ENCODE data around the gene ZFYVE21.

Gene ZFYVE21

GRCh38 chr14:103692871-103693270, 22.7 kb upstream of the ZFYVE21 start:
- peaks cover 0 to 2% of the 10 kb centered on the region in 2 experiments for H3K4me1 ChIP-seq (ENCODE audit: control insufficient read depth in 1 of 2, insufficient read depth in 2 of 2, low read length in 2 of 2)
- WGBS (ENCODE audit: extremely low coverage, insufficient coverage, insufficient read length) = no CpG with 5 or more reads among the region's 12 CpGs
- H3K79me1 ChIP-seq (ENCODE audit: low read length) = no peaks in the 10 kb centered on the region
- H3K9me3 ChIP-seq (ENCODE audit: insufficient read depth, low read depth, low read length) = peaks cover 2% of the 10 kb centered on the region
- no peak overlapping the region for H4K12ac ChIP-seq (ENCODE audit: low read depth, low read length)
- H2BK12ac ChIP-seq (ENCODE audit: low read length) = no peak overlapping the region
- H3K4me2 ChIP-seq (ENCODE audit: low read length) = no peak overlapping the region
- no peak overlapping the region for H4K91ac ChIP-seq (ENCODE audit: low read depth, low read length)
- H3K23ac ChIP-seq (ENCODE audit: low read length) = no peak overlapping the region
- H3K14ac ChIP-seq (ENCODE audit: low read length) = no peak overlapping the region
- H2AK5ac ChIP-seq (ENCODE audit: low read length) = no peak overlapping the region
- no peak overlapping the region for H3K18ac ChIP-seq (ENCODE audit: low read length)
- H3K4ac ChIP-seq (ENCODE audit: low read depth, low read length) = no peak overlapping the region
- no peak overlapping the region for H2BK5ac ChIP-seq (ENCODE audit: low read depth, low read length, poor library complexity)
- no peak for DNase-seq
- H3K36me3 ChIP-seq (ENCODE audit: control insufficient read depth in 1 of 2, insufficient read depth in 2 of 2, low read length in 2 of 2) = peaks cover 58 to 65% of the 10 kb centered on the region in 2 experiments
- H3K27me3 ChIP-seq (ENCODE audit: insufficient read depth, low read length) = no peaks in the 10 kb centered on the region
- H3K27ac ChIP-seq (ENCODE audit: low read depth, low read length) = no peak overlapping the region
- H3K4me3 ChIP-seq (ENCODE audit: low read depth, low read length) = no peak overlapping the region
- H3K9ac ChIP-seq (ENCODE audit: low read length) = no peak overlapping the region
- no peaks in the 10 kb centered on the region for H3K79me2 ChIP-seq (ENCODE audit: control insufficient read depth, insufficient read depth, low read length, poor library complexity)
- no peak overlapping the region for H4K8ac ChIP-seq (ENCODE audit: low read depth, low read length)
- no peak overlapping the region for H2BK120ac ChIP-seq (ENCODE audit: insufficient read depth, low read length, poor library complexity)
- H2AFZ ChIP-seq (ENCODE audit: insufficient read depth, low read length, poor library complexity) = no peak overlapping the region

GRCh38 chr14:103693515-103693914, 22.1 kb upstream of the ZFYVE21 start:
- Histone ChIP-seq H4K8ac (ENCODE audit: low read depth, low read length) (no peak overlapping the region), H2AK5ac (ENCODE audit: low read length) (no peak overlapping the region), H4K91ac (ENCODE audit: low read depth, low read length) (no peak overlapping the region), H2AFZ (ENCODE audit: insufficient read depth, low read length, poor library complexity) (no peak overlapping the region), H3K27me3 (ENCODE audit: insufficient read depth, low read length) (no peaks in the 10 kb centered on the region), H3K4me3 (ENCODE audit: low read depth, low read length) (no peak overlapping the region), H3K79me2 (ENCODE audit: control insufficient read depth, insufficient read depth, low read length, poor library complexity) (no peaks in the 10 kb centered on the region), H3K9ac (ENCODE audit: low read length) (no peak overlapping the region), H3K14ac (ENCODE audit: low read length) (no peak overlapping the region), H3K18ac (ENCODE audit: low read length) (no peak overlapping the region), H2BK5ac (ENCODE audit: low read depth, low read length, poor library complexity) (no peak overlapping the region), H4K12ac (ENCODE audit: low read depth, low read length) (no peak overlapping the region), H3K9me3 (ENCODE audit: insufficient read depth, low read depth, low read length) (peaks cover 2% of the 10 kb centered on the region), H3K36me3 (ENCODE audit: control insufficient read depth in 1 of 2, insufficient read depth in 2 of 2, low read length in 2 of 2) (peaks cover 60 to 67% of the 10 kb centered on the region in 2 experiments), H3K4me1 (ENCODE audit: control insufficient read depth in 1 of 2, insufficient read depth in 2 of 2, low read length in 2 of 2) (peaks cover 0 to 2% of the 10 kb centered on the region in 2 experiments), H2BK12ac (ENCODE audit: low read length) (no peak overlapping the region), H3K27ac (ENCODE audit: low read depth, low read length) (no peak overlapping the region), H3K79me1 (ENCODE audit: low read length) (no peaks in the 10 kb centered on the region), H3K4ac (ENCODE audit: low read depth, low read length) (no peak overlapping the region), H2BK120ac (ENCODE audit: insufficient read depth, low read length, poor library complexity) (no peak overlapping the region), H3K4me2 (ENCODE audit: low read length) (no peak overlapping the region), H3K23ac (ENCODE audit: low read length) (no peak overlapping the region)
- no CpG with 5 or more reads among the region's 22 CpGs for whole genome bisulfite sequencing (ENCODE audit: extremely low coverage, insufficient coverage, insufficient read length)
- peak; percentile 45 to 64 for DNase-seq

- Histone ChIP-seq H3K4me1 (ENCODE audit: control insufficient read depth in 1 of 2, insufficient read depth in 2 of 2, low read length in 2 of 2) (peaks cover 0 to 2% of the 10 kb centered on the region in 2 experiments), H2AFZ (ENCODE audit: insufficient read depth, low read length, poor library complexity) (no peak overlapping the region), H4K91ac (ENCODE audit: low read depth, low read length) (no peak overlapping the region), H3K27me3 (ENCODE audit: insufficient read depth, low read length) (no peaks in the 10 kb centered on the region), H2BK5ac (ENCODE audit: low read depth, low read length, poor library complexity) (no peak overlapping the region), H2BK120ac (ENCODE audit: insufficient read depth, low read length, poor library complexity) (no peak overlapping the region), H3K9ac (ENCODE audit: low read length) (no peak overlapping the region), H3K4ac (ENCODE audit: low read depth, low read length) (no peak overlapping the region), H4K12ac (ENCODE audit: low read depth, low read length) (no peak overlapping the region), H2AK5ac (ENCODE audit: low read length) (no peak overlapping the region), H3K14ac (ENCODE audit: low read length) (no peak overlapping the region), H3K9me3 (ENCODE audit: insufficient read depth, low read depth, low read length) (peaks cover 2% of the 10 kb centered on the region), H3K36me3 (ENCODE audit: control insufficient read depth in 1 of 2, insufficient read depth in 2 of 2, low read length in 2 of 2) (peaks cover 66 to 69% of the 10 kb centered on the region in 2 experiments), H3K79me2 (ENCODE audit: control insufficient read depth, insufficient read depth, low read length, poor library complexity) (no peaks in the 10 kb centered on the region), H3K4me3 (ENCODE audit: low read depth, low read length) (no peak overlapping the region), H3K18ac (ENCODE audit: low read length) (no peak overlapping the region), H2BK12ac (ENCODE audit: low read length) (no peak overlapping the region), H3K79me1 (ENCODE audit: low read length) (no peaks in the 10 kb centered on the region), H3K23ac (ENCODE audit: low read length) (no peak overlapping the region), H4K8ac (ENCODE audit: low read depth, low read length) (no peak overlapping the region), H3K4me2 (ENCODE audit: low read length) (no peak overlapping the region), H3K27ac (ENCODE audit: low read depth, low read length) (no peak overlapping the region)
- no peak for DNase-seq
- whole genome bisulfite sequencing (ENCODE audit: extremely low coverage, insufficient coverage, insufficient read length) = no CpG with 5 or more reads among the region's 20 CpGs
Observed at GRCh38 chr14:103694572-103695026, 21.0 kb upstream of the ZFYVE21 start.

GRCh38 chr14:103695296-103696069, 20.1 kb upstream of the ZFYVE21 start:
- Histone ChIP-seq H4K91ac (ENCODE audit: low read depth, low read length) (no peak overlapping the region), H3K27ac (ENCODE audit: low read depth, low read length) (no peak overlapping the region), H3K4me3 (ENCODE audit: low read depth, low read length) (no peak overlapping the region), H3K4ac (ENCODE audit: low read depth, low read length) (no peak overlapping the region), H3K79me2 (ENCODE audit: control insufficient read depth, insufficient read depth, low read length, poor library complexity) (no peaks in the 10 kb centered on the region), H4K12ac (ENCODE audit: low read depth, low read length) (no peak overlapping the region), H3K36me3 (ENCODE audit: control insufficient read depth in 1 of 2, insufficient read depth in 2 of 2, low read length in 2 of 2) (peaks cover 68 to 72% of the 10 kb centered on the region in 2 experiments), H2AFZ (ENCODE audit: insufficient read depth, low read length, poor library complexity) (no peak overlapping the region), H2BK120ac (ENCODE audit: insufficient read depth, low read length, poor library complexity) (no peak overlapping the region), H3K4me2 (ENCODE audit: low read length) (no peak overlapping the region), H3K18ac (ENCODE audit: low read length) (no peak overlapping the region), H3K79me1 (ENCODE audit: low read length) (no peaks in the 10 kb centered on the region), H2AK5ac (ENCODE audit: low read length) (no peak overlapping the region), H3K4me1 (ENCODE audit: control insufficient read depth in 1 of 2, insufficient read depth in 2 of 2, low read length in 2 of 2) (peaks cover 0 to 2% of the 10 kb centered on the region in 2 experiments), H2BK5ac (ENCODE audit: low read depth, low read length, poor library complexity) (no peak overlapping the region), H2BK12ac (ENCODE audit: low read length) (no peak overlapping the region), H3K9me3 (ENCODE audit: insufficient read depth, low read depth, low read length) (peaks cover 2% of the 10 kb centered on the region), H3K23ac (ENCODE audit: low read length) (no peak overlapping the region), H3K14ac (ENCODE audit: low read length) (no peak overlapping the region), H3K27me3 (ENCODE audit: insufficient read depth, low read length) (no peaks in the 10 kb centered on the region), H4K8ac (ENCODE audit: low read depth, low read length) (no peak overlapping the region), H3K9ac (ENCODE audit: low read length) (no peak overlapping the region)
- DNase-seq = no peak
- no CpG with 5 or more reads among the region's 14 CpGs for WGBS (ENCODE audit: extremely low coverage, insufficient coverage, insufficient read length)
